Lung (tissue), 12 donors: ENCODE results near the gene UPF3A. TPM values are rescaled to one million over a fixed set of nuclear protein-coding genes. Genes with fewer than 3 reads are reported as not detected.

Source experiments
- ATAC-seq: fragments of 200-7000 bp; cut with Tn5 transposase; one replicate; pipeline ENCODE4 v1.9.1; 2020; ENCODE audit warnings: moderate number of reproducible peaks; ENCODE audit not compliant: insufficient read depth, low FRiP score
- DNase-seq, 3 donors: peaks; one replicate each; pipeline ENCODE4 v3.0.0-alpha.2; 2013 to 2017
- H3K27ac ChIP-seq, 2 donors: one replicate each; pipeline ENCODE4 v1.5.1; 2013; ENCODE audit warnings: mild to moderate bottlenecking in 2 of 2, moderate library complexity in 2 of 2, control low read depth in 1 of 2, inconsistent platforms in 1 of 2, low read depth in 1 of 2, low read length in 1 of 2
- H3K27me3 ChIP-seq, 3 donors: one replicate each; pipeline ENCODE4 v1.5.1; 2013; ENCODE audit warnings: low read length in 2 of 3; ENCODE audit not compliant: control insufficient read depth in 3 of 3, insufficient read depth in 3 of 3
- H3K36me3 ChIP-seq, 4 donors: one replicate each; pipeline ENCODE4 v1.5.1; 2013; ENCODE audit warnings: low read length in 4 of 4, mild to moderate bottlenecking in 1 of 4, moderate library complexity in 1 of 4; ENCODE audit not compliant: control insufficient read depth in 4 of 4, insufficient read depth in 4 of 4
- H3K4me1 ChIP-seq, 5 donors: one replicate each; pipeline ENCODE4 v1.5.1; 2013; ENCODE audit warnings: low read length in 5 of 5, mild to moderate bottlenecking in 2 of 5, moderate library complexity in 1 of 5; ENCODE audit not compliant: control insufficient read depth in 5 of 5, insufficient read depth in 5 of 5
- H3K4me3 ChIP-seq: one replicate; pipeline ENCODE4 v1.5.1; 2013; ENCODE audit warnings: mild to moderate bottlenecking, control low read depth, moderate library complexity
- H3K9ac ChIP-seq, 2 donors: one replicate each; pipeline ENCODE4 v1.5.1; 2013; ENCODE audit warnings: low read length in 2 of 2, control low read depth in 1 of 2; ENCODE audit not compliant: insufficient read depth in 1 of 2
- H3K9me3 ChIP-seq, 4 donors: one replicate each; pipeline ENCODE4 v1.5.1; 2013; ENCODE audit warnings: low read length in 3 of 4, mild to moderate bottlenecking in 1 of 4, moderate library complexity in 1 of 4; ENCODE audit not compliant: control insufficient read depth in 4 of 4, insufficient read depth in 3 of 4
- WGBS, 2 donors: extraction: QIAGEN DNeasy Blood & Tissue Kit; methylation state at CpG; one replicate each; pipeline ENCODE4 v1.1.7; 2013; 5-methylcytosine and 5-hydroxymethylcytosine counted together
- polyA plus RNA-seq, 2 donors: library from polyadenylated mRNA; stranded (reverse); fragments of 200-250 nt; gene quantifications; one replicate each; pipeline ENCODE4 v1.2.1, GENCODE V29; 2013
- total RNA-seq, 2 donors: library from RNA; depleted of rRNA in 1 of 2; stranded (reverse); fragments of >200 nt in 1 of 2; gene quantifications; one replicate each; pipeline ENCODE4 v1.2.1, GENCODE V29; 2014 to 2021
- TF ChIP-seq, protein P1 (sequence below): IDR thresholded peaks from 2 replicates; pipeline ENCODE4 v1.5.1; 2012; ENCODE audit warnings: mild to moderate bottlenecking; ENCODE audit errors: control extremely low read depth, extremely low read depth
- donor health status: control.
- donor health status: control.
- donor health status: Bipolar disorder and iron deficiency.
- donor health status: healthy.
- donor health status: DM: yes; HTN: yes; CAD: no.

The UPF3A gene
- total and polyA plus RNA-seq, 4 donors, result 31.3 to 57.1 (median 42.3) TPM

DNA sequence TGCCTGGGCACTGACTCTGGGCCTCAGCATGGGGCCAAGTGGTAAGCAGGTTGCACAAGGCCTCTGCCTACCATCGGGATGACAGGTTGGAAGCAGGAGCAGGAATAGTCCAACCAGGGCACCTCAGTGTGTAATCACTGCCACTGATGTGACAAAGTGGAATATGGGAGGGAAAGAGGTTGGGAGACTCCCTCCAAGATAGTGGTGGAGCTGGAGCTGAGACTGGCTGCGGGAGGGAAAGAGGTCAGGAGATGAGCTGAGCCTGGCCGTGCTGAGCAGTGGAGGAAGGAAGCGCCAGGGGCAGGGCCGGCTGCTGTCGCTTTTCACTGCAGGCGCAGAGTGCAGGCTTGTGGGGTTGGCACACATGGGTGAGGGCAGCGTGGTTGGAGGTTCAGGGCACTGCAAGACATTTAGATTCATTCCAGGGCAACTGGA, 6.8 kb downstream of the UPF3A start:
- H3K9me3 ChIP-seq, result no peaks in the 10 kb centered on the region
- ATAC-seq, result no peak
- no peak overlapping the region for H3K9ac ChIP-seq
- DNase-seq, result no peak
- H3K27me3 ChIP-seq, result no peaks in the 10 kb centered on the region
- H3K4me3 ChIP-seq, result no peak overlapping the region
- peaks cover 3 to 35% (median 27%) of the 10 kb centered on the region in 4 donors for H3K36me3 ChIP-seq
- H3K27ac ChIP-seq, result no peak overlapping the region
- TF ChIP-seq, protein P1, sequence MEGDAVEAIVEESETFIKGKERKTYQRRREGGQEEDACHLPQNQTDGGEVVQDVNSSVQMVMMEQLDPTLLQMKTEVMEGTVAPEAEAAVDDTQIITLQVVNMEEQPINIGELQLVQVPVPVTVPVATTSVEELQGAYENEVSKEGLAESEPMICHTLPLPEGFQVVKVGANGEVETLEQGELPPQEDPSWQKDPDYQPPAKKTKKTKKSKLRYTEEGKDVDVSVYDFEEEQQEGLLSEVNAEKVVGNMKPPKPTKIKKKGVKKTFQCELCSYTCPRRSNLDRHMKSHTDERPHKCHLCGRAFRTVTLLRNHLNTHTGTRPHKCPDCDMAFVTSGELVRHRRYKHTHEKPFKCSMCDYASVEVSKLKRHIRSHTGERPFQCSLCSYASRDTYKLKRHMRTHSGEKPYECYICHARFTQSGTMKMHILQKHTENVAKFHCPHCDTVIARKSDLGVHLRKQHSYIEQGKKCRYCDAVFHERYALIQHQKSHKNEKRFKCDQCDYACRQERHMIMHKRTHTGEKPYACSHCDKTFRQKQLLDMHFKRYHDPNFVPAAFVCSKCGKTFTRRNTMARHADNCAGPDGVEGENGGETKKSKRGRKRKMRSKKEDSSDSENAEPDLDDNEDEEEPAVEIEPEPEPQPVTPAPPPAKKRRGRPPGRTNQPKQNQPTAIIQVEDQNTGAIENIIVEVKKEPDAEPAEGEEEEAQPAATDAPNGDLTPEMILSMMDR, result no peak
- 82 to 92% methylated on average over 8 of the region's 8 CpGs for WGBS, 2 donors
- H3K4me1 ChIP-seq, result peaks cover 0 to 5% (median 0%) of the 10 kb centered on the region in 5 donors

DNA sequence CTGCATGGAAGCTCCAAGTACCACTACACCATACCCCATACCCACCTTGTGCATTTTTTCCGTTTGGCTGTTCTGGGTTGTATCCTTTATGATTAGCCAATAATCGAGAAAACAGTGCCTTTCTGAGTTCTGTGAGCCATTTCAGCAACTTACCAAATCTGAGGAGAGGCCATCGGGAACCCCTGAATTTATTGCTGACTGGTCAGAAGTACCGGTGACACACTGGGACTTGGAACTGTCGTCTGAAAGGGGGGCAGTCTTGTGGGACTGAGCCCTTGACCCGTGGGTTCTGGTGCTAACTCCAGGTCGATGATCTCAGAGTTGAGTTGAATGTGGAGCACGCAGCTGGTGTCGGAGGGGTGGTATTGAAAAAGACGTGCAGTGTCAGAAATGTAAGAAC, 15.0 kb downstream of the UPF3A start:
- no peaks in the 10 kb centered on the region for H3K9me3 ChIP-seq
- no peak overlapping the region for H3K4me3 ChIP-seq
- DNase-seq (no peak), ATAC-seq (no peak)
- H3K4me1 ChIP-seq, result no peaks in the 10 kb centered on the region
- TF ChIP-seq, protein P1, result no peak
- 94 to 95% methylated on average over 10 of the region's 10 CpGs for WGBS, 2 donors
- H3K27me3 ChIP-seq, result no peaks in the 10 kb centered on the region
- H3K27ac ChIP-seq, result no peak overlapping the region
- H3K36me3 ChIP-seq, result peaks cover 0 to 38% (median 27%) of the 10 kb centered on the region in 4 donors
- H3K9ac ChIP-seq, result no peak overlapping the region

DNA sequence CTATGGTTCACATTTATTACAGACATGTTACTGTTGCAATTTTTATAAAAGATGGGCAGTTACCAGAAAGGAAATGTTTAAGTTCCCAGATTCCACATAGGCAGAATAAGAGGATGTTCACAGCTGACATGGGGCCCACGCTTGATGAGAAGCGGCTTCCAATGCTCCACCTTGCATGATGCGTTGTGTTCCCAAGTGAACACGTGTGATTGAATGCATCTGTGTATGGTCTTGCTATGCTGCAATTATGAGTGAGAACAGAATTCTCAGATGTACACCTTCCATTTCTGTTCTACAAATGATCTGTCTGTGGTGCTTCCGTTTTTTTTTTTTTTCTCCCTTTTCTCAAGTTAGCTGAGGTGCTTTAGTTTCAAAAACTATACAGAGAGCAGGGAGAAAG, 15.5 kb downstream of the UPF3A start:
- no peak for DNase-seq
- no peak for ATAC-seq
- no peak overlapping the region for H3K27ac ChIP-seq
- H3K9me3 ChIP-seq, result no peaks in the 10 kb centered on the region
- H3K27me3 ChIP-seq, result no peaks in the 10 kb centered on the region
- TF ChIP-seq, protein P1, result no peak
- no peaks in the 10 kb centered on the region for H3K4me1 ChIP-seq
- H3K4me3 ChIP-seq, result no peak overlapping the region
- 93 to 96% methylated on average over 5 of the region's 5 CpGs for WGBS, 2 donors
- peaks cover 0 to 39% (median 28%) of the 10 kb centered on the region in 4 donors for H3K36me3 ChIP-seq
- no peak overlapping the region for H3K9ac ChIP-seq

DNA sequence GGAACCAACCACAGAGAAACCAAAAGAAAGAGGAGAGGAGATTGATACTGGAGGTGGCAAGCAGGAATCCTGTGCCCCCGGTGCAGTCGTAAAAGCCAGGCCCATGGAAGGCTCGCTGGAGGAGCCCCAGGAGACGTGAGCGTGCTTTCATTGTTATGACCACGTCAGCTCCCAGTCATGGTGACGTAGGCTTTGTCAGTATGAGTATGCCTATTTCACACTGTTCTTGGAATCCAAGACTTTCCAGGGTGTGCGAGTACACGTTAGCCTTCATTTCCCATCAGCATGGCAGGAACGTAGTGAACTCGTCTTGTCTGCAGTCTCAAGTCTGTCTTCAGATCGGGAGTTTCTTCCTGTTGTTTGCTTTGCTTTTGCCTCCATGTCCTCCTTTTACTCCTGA, 17.5 kb downstream of the UPF3A start:
- no peaks in the 10 kb centered on the region for H3K27me3 ChIP-seq
- no peaks in the 10 kb centered on the region for H3K9me3 ChIP-seq
- H3K9ac ChIP-seq, result no peak overlapping the region
- ATAC-seq (no peak), DNase-seq (no peak)
- H3K27ac ChIP-seq, result no peak overlapping the region
- TF ChIP-seq, protein P1, result no peak
- H3K36me3 ChIP-seq, result peaks cover 4 to 43% (median 35%) of the 10 kb centered on the region in 4 donors
- 88 to 90% methylated on average over 12 of the region's 12 CpGs for WGBS, 2 donors
- H3K4me3 ChIP-seq, result no peak overlapping the region
- H3K4me1 ChIP-seq, result no peaks in the 10 kb centered on the region
